Mammary microvascular endothelial cell (primary cell): ENCODE results near the gene POFUT2. TPM values are rescaled to one million over a fixed set of nuclear protein-coding genes. Genes with fewer than 3 reads are reported as not detected.

Experiments
- total RNA-seq: library from RNA; depleted of rRNA; stranded (reverse); fragments of >200 nt; gene quantifications from 2 replicates; pipeline ENCODE4 v1.2.3, GENCODE V29; 2015

POFUT2 gene
- 15.1 and 16.1 TPM in 2 replicates for total RNA-seq

DNA sequence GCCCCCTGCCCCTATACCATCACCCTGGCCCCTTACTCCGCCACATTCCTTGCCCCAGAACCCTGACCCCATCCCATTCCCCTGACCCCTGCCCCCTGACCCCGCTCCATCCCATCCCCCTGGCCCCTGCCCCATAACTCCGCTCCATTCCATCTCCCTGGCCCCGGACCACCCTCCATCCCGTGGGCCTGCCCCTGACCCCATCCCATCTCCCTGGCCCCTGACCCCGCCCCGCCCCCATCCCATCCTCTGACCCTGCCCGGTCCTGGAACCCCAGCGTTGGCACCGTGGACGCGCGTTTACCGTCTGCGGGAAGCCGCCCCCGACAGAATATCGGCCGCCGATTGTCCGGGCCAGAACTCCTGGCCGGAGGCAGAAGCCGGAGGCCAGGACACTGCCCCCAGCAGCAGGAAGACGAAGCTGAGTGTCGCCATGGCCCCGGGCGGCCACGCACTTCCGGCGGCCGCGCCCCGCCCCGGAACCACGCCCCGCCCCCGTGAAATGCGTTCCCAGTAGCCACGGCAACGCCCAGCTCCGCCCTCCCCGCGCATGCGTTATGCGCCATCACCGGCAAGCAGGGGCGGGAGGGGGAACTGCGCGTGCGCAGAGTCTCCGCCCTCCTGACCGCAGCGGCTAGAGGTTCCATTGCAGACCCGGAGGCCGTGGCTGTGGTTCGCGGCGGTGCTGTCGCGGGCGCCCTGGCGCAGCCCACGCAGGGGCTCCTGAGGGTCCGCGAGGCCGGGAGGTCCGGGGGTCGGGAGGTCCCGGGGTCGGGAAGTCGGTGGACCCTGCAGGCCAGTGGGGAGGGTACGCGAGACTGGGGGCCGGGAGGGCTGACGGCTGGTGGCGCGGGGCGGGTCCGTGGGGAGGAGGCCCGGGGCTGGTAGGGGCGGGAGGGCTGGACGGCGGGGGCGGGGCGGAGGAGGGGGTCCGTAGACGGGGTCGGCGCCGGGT is at the start of gene POFUT2:
POFUT2 (minus strand) TSS at position 458 of the 954 bp plus-strand sequence; CDS start at position 434, 24 bp downstream.

Other genes with a start within 250 kb of the POFUT2 start
- gene ADARB1, start 213.3 kb downstream of the POFUT2 start, total RNA-seq, result 29.0 and 30.4 TPM in 2 replicates
- 390 and 404 TPM in 2 replicates for gene COL18A1, start 117.3 kb upstream of the POFUT2 start, total RNA-seq